GM10266 (cell line): Measurements from ENCODE around the gene STARD8.

Source experiments
- DNase-seq: peaks from one replicate; pipeline ENCODE4 v3.0.0; 2012; ENCODE audit errors: extremely low spot score
- CTCF ChIP-seq: IDR thresholded peaks from 2 replicates; pipeline ENCODE4 v1.5.1; 2012; ENCODE audit warnings: mild to moderate bottlenecking, low read depth; ENCODE audit not compliant: control insufficient read depth, insufficient read depth; ENCODE audit errors: missing control alignments

STARD8 gene

GRCh38 chrX:68631336-68631735 is 16.1 kb upstream of the STARD8 start:
- DNase-seq: no peak
- no peak for TF ChIP-seq CTCF

GRCh38 chrX:68632491-68632890 is 15.0 kb upstream of the STARD8 start:
- TF ChIP-seq CTCF: no peak
- DNase-seq: no peak

GRCh38 chrX:68633981-68634380 is 13.5 kb upstream of the STARD8 start:
- TF ChIP-seq CTCF: no peak
- no peak for DNase-seq

- no peak for TF ChIP-seq CTCF
- DNase-seq: no peak
Measured at GRCh38 chrX:68634649-68635227, 12.7 kb upstream of the STARD8 start.

GRCh38 chrX:68640661-68641060 is 6.8 kb upstream of the STARD8 start:
- no peak for TF ChIP-seq CTCF
- no peak for DNase-seq

- DNase-seq: no peak
- TF ChIP-seq CTCF: no peak
Measured at GRCh38 chrX:68644861-68645260, 2.6 kb upstream of the STARD8 start.

GRCh38 chrX:68646421-68646820 is 1.0 kb upstream of the STARD8 start:
- DNase-seq: no peak
- TF ChIP-seq CTCF: no peak
